ENCODE results near the gene PLA2G5.
"Not testable (repeated sequence)": the region's sequence is repeated elsewhere in the genome, so short reads cannot be mapped to it uniquely, and the experiment has no call there.

PLA2G5 gene

GRCh38 chr1:20123722-20124455 lies 53.9 kb downstream of the PLA2G5 start:
- DNase-seq: no peak

GRCh38 chr1:20124456-20125057 lies 54.6 kb downstream of the PLA2G5 start:
- no peak for DNase-seq

- no peak for DNase-seq
These were observed 55.1 kb downstream of the PLA2G5 start for GRCh38 chr1:20125100-20125499.

- DNase-seq: no peak
These were observed 56.2 kb downstream of the PLA2G5 start for GRCh38 chr1:20126041-20126805.

GRCh38 chr1:20126806-20127440 lies 56.9 kb downstream of the PLA2G5 start:
- no peak for DNase-seq

- DNase-seq: not testable (repeated sequence)
These were observed 60.5 kb downstream of the PLA2G5 start for GRCh38 chr1:20130518-20130917.

GRCh38 chr1:20134995-20135394 lies 65.0 kb downstream of the PLA2G5 start:
- no peak for DNase-seq

GRCh38 chr1:20136249-20136648 lies 66.3 kb downstream of the PLA2G5 start:
- no peak for DNase-seq

GRCh38 chr1:20137055-20137454 lies 67.1 kb downstream of the PLA2G5 start:
- DNase-seq: no peak

- DNase-seq: no peak
These were observed 67.6 kb downstream of the PLA2G5 start for GRCh38 chr1:20137604-20138003.

- no peak for DNase-seq
These were observed 68.4 kb downstream of the PLA2G5 start for GRCh38 chr1:20138346-20138745.

- DNase-seq: no peak
These were observed 69.1 kb downstream of the PLA2G5 start, which contains the start of gene PLA2G2F for GRCh38 chr1:20138961-20139550. Gene PLA2G2F (plus strand): TSS chr1:20139323. CDS start chr1:20139428, 105 bp downstream.

- DNase-seq: no peak
These were observed 70.0 kb downstream of the PLA2G5 start for GRCh38 chr1:20139776-20140612.

GRCh38 chr1:20141001-20141400 lies 71.0 kb downstream of the PLA2G5 start:
- DNase-seq: no peak

GRCh38 chr1:20141466-20141865 lies 71.5 kb downstream of the PLA2G5 start:
- no peak for DNase-seq

Measured in stimulated activated CD8-positive, alpha-beta memory T cell treated with anti-CD3 and anti-CD28 coated beads, Interleukin-4, amount 100 ng/mL, for 48 hours (primary cell).